Tibial artery (tissue), 4 donors: ENCODE data around the gene BNIP5.
A peak's percentile ranks its signal among the peaks of the same experiment; 100 is the strongest.

Source experiments
- DNase-seq, 2 donors: peaks; one replicate each; pipeline ENCODE4 v3.0.0-alpha.2; 2019
- H3K27ac ChIP-seq, 2 donors: fragments of 200-600 bp; sonication (generic) in 1 of 2; 1 replicate in 1 of 2; 2 replicates in 1 of 2; pipeline ENCODE4 v1.5.1; 2018 to 2019; ENCODE audit warnings: mild to moderate bottlenecking in 1 of 2
- H3K27me3 ChIP-seq, 2 donors: fragments of 200-600 bp; sonication (generic) in 1 of 2; one replicate each; pipeline versions ENCODE4 v1.5.1 to v1.6.0; 2016 to 2019
- H3K36me3 ChIP-seq, 3 donors: fragments of 200-600 bp; sonication (generic) in 2 of 3; one replicate each; pipeline ENCODE4 v1.5.1; 2016 to 2019; ENCODE audit warnings: mild to moderate bottlenecking in 2 of 3
- H3K4me1 ChIP-seq, 4 donors: fragments of 200-600 bp; sonication (generic) in 2 of 4; 1 replicate in 3 of 4; 2 replicates in 1 of 4; pipeline ENCODE4 v1.5.1; 2016 to 2019
- H3K4me3 ChIP-seq, 2 donors: fragments of 200-600 bp; sonication (generic) in 1 of 2; 1 replicate in 1 of 2; 2 replicates in 1 of 2; pipeline ENCODE4 v1.5.1; 2018 to 2019; ENCODE audit warnings: mild to moderate bottlenecking in 2 of 2
- H3K9me3 ChIP-seq, 3 donors: fragments of 200-600 bp; sonication (generic) in 1 of 3; one replicate each; pipeline ENCODE4 v1.5.1; 2016 to 2019
- CTCF ChIP-seq, 2 experiments: fragments of 200-600 bp in 1 of 2; fragments of 450-650 bp in 1 of 2; IDR thresholded peaks; one replicate each; pipeline ENCODE4 v1.5.1; 2017 to 2019; ENCODE audit warnings: antibody characterized with exemption in 2 of 2, mild to moderate bottlenecking in 1 of 2, moderate library complexity in 1 of 2
- intact Hi-C: fragments of 100-400 bp; cut with DNase I; formaldehyde crosslinking; loops from one replicate; pipeline ENCODE4 v1.15.0; 2023; ENCODE audit warnings: low total_unique reads

Gene BNIP5

DNA sequence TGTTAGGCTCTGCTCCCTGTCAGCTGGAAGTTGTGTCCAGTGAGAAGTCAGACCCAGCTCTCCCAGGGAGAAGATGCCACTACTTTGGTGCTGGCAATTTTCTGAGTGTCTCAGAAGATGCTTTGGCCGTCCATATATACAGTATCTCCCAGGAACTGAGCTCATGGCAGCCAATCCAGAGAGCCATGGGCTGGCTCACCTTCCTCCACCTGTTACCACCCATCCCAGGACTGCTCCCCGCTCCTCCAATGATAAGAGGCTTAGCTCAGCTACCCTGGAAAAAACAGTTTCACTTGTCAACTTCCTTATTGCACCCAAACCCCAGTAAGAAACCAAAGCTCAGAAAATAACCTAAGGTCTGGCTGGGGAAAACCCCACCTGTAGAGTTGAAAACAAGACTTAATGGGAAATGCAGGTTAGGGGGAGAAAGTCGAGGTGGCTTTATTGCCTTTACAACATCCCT is at the start of gene BNIP5:
Gene BNIP5, minus strand, starts transcription at position 110 of the 463 bp plus-strand sequence. CDS start 6,198 bp downstream, outside the sequence.
- H3K4me3 ChIP-seq: no peak within 1 kb of the TSS

DNA sequence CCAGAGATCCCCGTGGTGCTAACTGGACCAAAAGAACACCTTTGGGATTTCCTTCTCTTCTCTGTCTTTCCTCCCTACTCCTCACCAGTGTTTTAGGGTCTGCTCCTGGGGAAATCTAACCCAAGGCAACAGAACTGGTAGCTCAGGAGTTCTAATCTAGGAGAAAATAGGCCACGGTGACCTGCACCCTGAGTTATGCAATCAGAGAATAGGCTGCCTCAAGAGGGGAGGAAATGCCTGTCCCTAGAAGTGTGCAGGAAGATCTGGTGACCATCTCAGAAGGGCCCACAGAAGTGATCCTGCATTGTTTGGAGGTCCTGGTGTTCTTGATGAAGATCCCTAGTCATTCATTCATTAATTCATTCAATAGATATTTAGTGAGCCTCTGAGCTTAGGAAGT is 47.4 kb upstream of the BNIP5 start:
- no peak for TF ChIP-seq CTCF (IDR thresholded peaks at IDR 0.05)
- Histone ChIP-seq H3K27ac (no peak overlapping the region), H3K9me3 (no peaks in the 10 kb centered on the region)

More for the DNA sequence above, at the start of gene BNIP5:
- no peaks in the 10 kb centered on the region for H3K36me3 ChIP-seq
- no peak for DNase-seq
- intact Hi-C loops: no loop called here
- peaks cover 0 to 31% of the 10 kb centered on the region in 2 donors for H3K27me3 ChIP-seq
- H3K9me3 ChIP-seq: no peaks in the 10 kb centered on the region
- H3K4me1 ChIP-seq: peaks cover 0 to 12% (median 5%) of the 10 kb centered on the region in 4 donors
- no peak for TF ChIP-seq CTCF (IDR thresholded peaks at IDR 0.05)
- H3K27ac ChIP-seq: no peak within 1 kb of the TSS

DNA sequence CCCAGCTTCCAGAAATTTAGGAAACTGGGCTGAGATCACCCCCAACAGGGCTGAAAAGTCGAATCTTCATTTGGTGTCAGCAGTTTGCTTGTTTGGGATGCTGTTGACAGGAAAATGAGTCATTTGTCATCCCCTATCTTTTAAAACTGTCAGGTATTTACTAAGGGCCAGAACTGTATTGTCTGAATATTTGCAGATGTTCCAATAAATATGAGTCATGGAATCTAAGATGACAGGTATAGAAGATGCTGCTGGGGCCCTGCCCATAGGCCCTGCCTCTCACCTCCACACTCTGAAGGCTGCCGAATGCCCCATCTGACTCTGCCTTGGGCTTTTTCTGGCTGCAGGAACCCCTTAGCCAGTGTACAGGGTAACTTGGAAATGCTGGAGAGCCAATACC is 46.9 kb upstream of the BNIP5 start:
- H3K27me3 ChIP-seq: no peaks in the 10 kb centered on the region
- intact Hi-C loops: no loop called here
- no peak for DNase-seq
- no peak for TF ChIP-seq CTCF (IDR thresholded peaks at IDR 0.05)
- no peaks in the 10 kb centered on the region for H3K9me3 ChIP-seq
- H3K27ac ChIP-seq: no peak overlapping the region
- H3K4me1 ChIP-seq: peaks cover 0 to 41% (median 15%) of the 10 kb centered on the region in 4 donors
- H3K4me3 ChIP-seq: no peak overlapping the region
- H3K36me3 ChIP-seq: no peaks in the 10 kb centered on the region

More for the DNA sequence above, 47.4 kb upstream of the BNIP5 start:
- H3K4me1 ChIP-seq: peaks cover 0 to 41% (median 15%) of the 10 kb centered on the region in 4 donors
- no peak overlapping the region for H3K4me3 ChIP-seq
- intact Hi-C loops: no loop called here
- DNase-seq: no peak
- no peaks in the 10 kb centered on the region for H3K27me3 ChIP-seq
- H3K36me3 ChIP-seq: no peaks in the 10 kb centered on the region

GRCh38 chr6:36382976-36383375 is 46.3 kb upstream of the BNIP5 start:
- no peaks in the 10 kb centered on the region for H3K27me3 ChIP-seq
- TF ChIP-seq CTCF (IDR thresholded peaks at IDR 0.05): no peak
- H3K4me3 ChIP-seq: no peak overlapping the region
- no peak for DNase-seq
- H3K36me3 ChIP-seq: no peaks in the 10 kb centered on the region
- no peaks in the 10 kb centered on the region for H3K9me3 ChIP-seq
- peak overlapping the region; percentile 43 to 44 for H3K27ac ChIP-seq
- H3K4me1 ChIP-seq: peaks cover 0 to 41% (median 13%) of the 10 kb centered on the region in 4 donors
- intact Hi-C loops: no loop called here

DNA sequence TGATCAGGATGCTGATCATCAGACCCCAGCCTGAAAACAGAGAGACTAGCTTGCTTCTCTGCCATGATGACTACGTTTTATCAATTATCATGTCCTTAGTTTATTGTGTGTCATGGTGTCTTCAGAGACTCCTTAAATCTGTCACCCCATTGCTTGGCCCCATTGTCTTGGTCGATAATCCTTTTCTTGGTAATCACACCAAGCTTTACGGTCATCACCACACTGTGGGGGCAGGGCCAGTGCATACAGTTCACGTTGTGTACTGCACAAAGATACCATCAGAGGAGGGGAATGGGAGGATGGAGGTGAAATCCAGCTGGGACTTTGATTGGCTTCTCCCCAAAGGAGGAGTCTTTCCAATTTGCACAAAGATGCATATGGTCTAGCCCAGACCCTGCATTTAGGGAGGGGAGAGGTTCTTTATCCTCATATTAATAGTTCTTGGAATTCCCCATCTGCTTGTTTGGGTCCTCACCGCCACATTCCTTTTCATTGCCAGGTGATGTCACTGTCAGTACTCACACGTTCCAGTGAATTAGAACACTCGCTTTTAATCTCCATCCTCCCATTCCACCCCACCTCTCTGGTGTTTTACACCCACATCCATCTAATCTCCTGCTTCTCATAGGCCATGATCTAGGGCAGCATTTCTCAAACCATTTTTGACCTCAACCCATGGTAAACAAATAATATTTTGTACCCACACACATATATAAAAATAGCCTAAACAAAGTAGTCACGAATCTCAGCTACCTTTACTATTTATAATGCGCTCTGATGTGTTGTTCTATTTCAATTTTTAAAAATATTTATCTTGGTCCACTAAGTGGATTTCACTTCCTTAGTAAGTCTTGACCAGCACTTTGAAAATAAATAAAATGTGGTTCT is 45.1 kb upstream of the BNIP5 start:
- H3K27ac ChIP-seq: peak overlapping the region; percentile 37 to 43

More for the DNA sequence above, 45.1 kb upstream of the BNIP5 start:
- H3K4me3 ChIP-seq: no peak overlapping the region
- no peaks in the 10 kb centered on the region for H3K27me3 ChIP-seq
- no peak for TF ChIP-seq CTCF (IDR thresholded peaks at IDR 0.05)
- H3K9me3 ChIP-seq: no peaks in the 10 kb centered on the region
- intact Hi-C loops: no loop called here
- DNase-seq: no peak
- no peaks in the 10 kb centered on the region for H3K36me3 ChIP-seq
- H3K4me1 ChIP-seq: peaks cover 0 to 40% (median 5%) of the 10 kb centered on the region in 4 donors
